Right forelimb (tissue), 1 donor: ENCODE results near the gene CYTH2.
A peak's percentile ranks its signal among the peaks of the same experiment; 100 is the strongest.

Experiments
- DNase-seq: peaks from one replicate; pipeline ENCODE4 v3.0.0-alpha.2; 2018

CYTH2 gene

GRCh38 chr19:48454150-48454730 is 14.9 kb upstream of the CYTH2 start:
- DNase-seq = no peak

GRCh38 chr19:48455171-48455907 is 13.8 kb upstream of the CYTH2 start, which contains the start of gene KCNJ14:
KCNJ14 (plus strand) TSS chr19:48455574; CDS start chr19:48461725, 6,151 bp downstream.
- no peak for DNase-seq

GRCh38 chr19:48455908-48456562 is 13.1 kb upstream of the CYTH2 start:
- DNase-seq = no peak

GRCh38 chr19:48456864-48457263 is 12.3 kb upstream of the CYTH2 start:
- DNase-seq = no peak

GRCh38 chr19:48458016-48458415 is 11.2 kb upstream of the CYTH2 start:
- DNase-seq = no peak

- DNase-seq = no peak
Observed at GRCh38 chr19:48461651-48461981, 7.6 kb upstream of the CYTH2 start.

GRCh38 chr19:48461982-48462655 is 7.0 kb upstream of the CYTH2 start:
- DNase-seq = no peak

- no peak for DNase-seq
Observed at GRCh38 chr19:48465215-48465614, 4.0 kb upstream of the CYTH2 start.

- no peak for DNase-seq
Observed at GRCh38 chr19:48466561-48467325, 2.4 kb upstream of the CYTH2 start.

- DNase-seq = peak; percentile 99
Observed at GRCh38 chr19:48468772-48469288, 339 bp upstream of the CYTH2 start.

- DNase-seq = no peak
Observed at GRCh38 chr19:48469934-48470680, 938 bp downstream of the CYTH2 start.

GRCh38 chr19:48470856-48471255 is 1.7 kb downstream of the CYTH2 start:
- no peak for DNase-seq

GRCh38 chr19:48471836-48472235 is 2.7 kb downstream of the CYTH2 start:
- DNase-seq = no peak

GRCh38 chr19:48473161-48473966 is 4.2 kb downstream of the CYTH2 start:
- no peak for DNase-seq

- no peak for DNase-seq
Observed at GRCh38 chr19:48474084-48474592, 5.0 kb downstream of the CYTH2 start.

GRCh38 chr19:48475369-48476068 is 6.3 kb downstream of the CYTH2 start:
- no peak for DNase-seq

- no peak for DNase-seq
Observed at GRCh38 chr19:48476176-48476575, 7.0 kb downstream of the CYTH2 start.

GRCh38 chr19:48477067-48477685 is 8.0 kb downstream of the CYTH2 start:
- no peak for DNase-seq

GRCh38 chr19:48477698-48478338 is 8.6 kb downstream of the CYTH2 start:
- DNase-seq = no peak
